Tibial nerve (tissue), 4 donors: Measurements from ENCODE around the gene TRIM29.

Experiments used
- EP300 ChIP-seq, 2 donors: sonication (generic); formaldehyde crosslinking; IDR thresholded peaks; one replicate each; pipeline ENCODE4 v1.6.1; 2017; ENCODE audit warnings: antibody characterized with exemption in 2 of 2, mild to moderate bottlenecking in 1 of 2
- POLR2A ChIP-seq, 2 donors: fragments of 450-650 bp; IDR thresholded peaks; one replicate each; pipeline ENCODE4 v1.6.1; 2017; ENCODE audit warnings: antibody characterized with exemption in 2 of 2, mild to moderate bottlenecking in 2 of 2, moderate library complexity in 2 of 2
- TF ChIP-seq, protein P1 (sequence below), 5 experiments: fragments of 200-600 bp in 3 of 5; fragments of 450-650 bp in 2 of 5; sonication (generic) in 3 of 5; IDR thresholded peaks; one replicate each; pipeline ENCODE4 v1.5.1; 2016 to 2019; ENCODE audit warnings: antibody characterized with exemption in 5 of 5, mild to moderate bottlenecking in 3 of 5, moderate library complexity in 2 of 5

DNA sequence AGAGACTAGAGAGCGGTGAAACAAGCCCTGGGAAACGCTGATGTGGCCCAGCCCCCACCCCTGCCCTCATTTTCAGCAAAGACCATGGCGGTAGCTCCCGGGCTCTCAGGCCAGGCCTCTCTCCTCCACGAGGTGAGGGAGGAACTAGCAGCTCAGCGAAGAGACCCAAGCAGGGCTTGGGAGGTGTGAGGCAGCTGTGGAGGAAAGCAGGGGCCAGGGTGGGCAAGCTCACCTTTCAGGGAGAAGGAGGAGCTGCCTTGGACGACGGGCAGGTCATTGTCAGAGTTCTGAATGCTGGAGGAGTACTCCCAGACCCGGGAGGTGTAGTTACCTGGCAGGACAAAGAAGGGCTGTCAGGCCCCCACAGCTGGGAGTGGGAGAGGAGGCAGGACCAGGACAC is 19.9 kb downstream of the TRIM29 start:
- no peak for TF ChIP-seq POLR2A (IDR thresholded peaks at IDR 0.05)
- TF ChIP-seq, protein P1, sequence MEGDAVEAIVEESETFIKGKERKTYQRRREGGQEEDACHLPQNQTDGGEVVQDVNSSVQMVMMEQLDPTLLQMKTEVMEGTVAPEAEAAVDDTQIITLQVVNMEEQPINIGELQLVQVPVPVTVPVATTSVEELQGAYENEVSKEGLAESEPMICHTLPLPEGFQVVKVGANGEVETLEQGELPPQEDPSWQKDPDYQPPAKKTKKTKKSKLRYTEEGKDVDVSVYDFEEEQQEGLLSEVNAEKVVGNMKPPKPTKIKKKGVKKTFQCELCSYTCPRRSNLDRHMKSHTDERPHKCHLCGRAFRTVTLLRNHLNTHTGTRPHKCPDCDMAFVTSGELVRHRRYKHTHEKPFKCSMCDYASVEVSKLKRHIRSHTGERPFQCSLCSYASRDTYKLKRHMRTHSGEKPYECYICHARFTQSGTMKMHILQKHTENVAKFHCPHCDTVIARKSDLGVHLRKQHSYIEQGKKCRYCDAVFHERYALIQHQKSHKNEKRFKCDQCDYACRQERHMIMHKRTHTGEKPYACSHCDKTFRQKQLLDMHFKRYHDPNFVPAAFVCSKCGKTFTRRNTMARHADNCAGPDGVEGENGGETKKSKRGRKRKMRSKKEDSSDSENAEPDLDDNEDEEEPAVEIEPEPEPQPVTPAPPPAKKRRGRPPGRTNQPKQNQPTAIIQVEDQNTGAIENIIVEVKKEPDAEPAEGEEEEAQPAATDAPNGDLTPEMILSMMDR (IDR thresholded peaks at IDR 0.05), result no peak
- TF ChIP-seq EP300 (IDR thresholded peaks at IDR 0.05), result no peak
